Kidney (tissue), 14 donors: ENCODE results near the gene TTYH1. TPM values are rescaled to one million over a fixed set of nuclear protein-coding genes. Genes with fewer than 3 reads are reported as not detected.
A peak's percentile ranks its signal among the peaks of the same experiment; 100 is the strongest.

Experiments
- DNase-seq, 5 donors: peaks; one replicate each; pipeline ENCODE4 v3.0.0-alpha.2; 2013 to 2020
- FAIRE-seq: peaks from 2 replicates; lab custom pipeline; 2012; peaks lifted over from hg19 to GRCh38; lab: Jason Lieb, UNC
- H3K27ac ChIP-seq, 2 donors: one replicate each; pipeline ENCODE4 v1.7.0; 2013; ENCODE audit warnings: low read depth in 2 of 2, low read length in 2 of 2, inconsistent platforms in 1 of 2
- H3K27me3 ChIP-seq: one replicate; pipeline ENCODE4 v1.7.1; 2013; ENCODE audit warnings: low read length, inconsistent platforms; ENCODE audit not compliant: control insufficient read depth, insufficient read depth
- H3K36me3 ChIP-seq, 3 donors: one replicate each; pipeline versions ENCODE4 v1.7.0 to v1.7.1; 2013; ENCODE audit warnings: low read length in 3 of 3, control low read depth in 1 of 3, inconsistent platforms in 1 of 3; ENCODE audit not compliant: insufficient read depth in 3 of 3, control insufficient read depth in 2 of 3
- H3K4me1 ChIP-seq, 3 donors: one replicate each; pipeline versions ENCODE4 v1.7.0 to v1.7.1; 2013; ENCODE audit warnings: low read length in 3 of 3, inconsistent platforms in 1 of 3, low read depth in 1 of 3; ENCODE audit not compliant: control insufficient read depth in 2 of 3, insufficient read depth in 2 of 3
- H3K4me3 ChIP-seq, 3 donors: one replicate each; pipeline versions ENCODE4 v1.7.0 to v1.8.1; 2013; ENCODE audit warnings: low read length in 3 of 3, control low read depth in 1 of 3, inconsistent platforms in 1 of 3
- H3K9ac ChIP-seq, 3 donors: one replicate each; pipeline versions ENCODE4 v1.7.0 to v1.7.1; 2013; ENCODE audit warnings: low read length in 3 of 3, control low read depth in 1 of 3, inconsistent platforms in 1 of 3
- H3K9me3 ChIP-seq, 3 donors: one replicate each; pipeline versions ENCODE4 v1.7.0 to v1.7.1; 2013; ENCODE audit warnings: low read length in 3 of 3, control low read depth in 1 of 3, inconsistent platforms in 1 of 3; ENCODE audit not compliant: control insufficient read depth in 2 of 3, insufficient read depth in 1 of 3
- CTCF ChIP-seq: IDR thresholded peaks from 3 replicates; pipeline ENCODE4 v1.5.1; 2012; ENCODE audit warnings: mild to moderate bottlenecking, moderate library complexity, borderline replicate concordance; ENCODE audit not compliant: insufficient read depth; ENCODE audit errors: extremely low read depth
- intact Hi-C: fragments of 100-400 bp; cut with DNase I; formaldehyde crosslinking; loops from one replicate; pipeline ENCODE4 v1.11.1; 2022
- polyA plus RNA-seq: library from polyadenylated mRNA; stranded (reverse); fragments of 350-450 nt; fragmentation: Illumina TruSeq; extraction: RNeasy Lipid Tissue Mini Kit (QIAGEN cat#74804); gene quantifications from one replicate; pipeline ENCODE4 v1.2.3, GENCODE V29; 2014; ENCODE audit warnings: low read depth, low replicate concordance; ENCODE audit not compliant: insufficient read depth
- total RNA-seq: library from RNA; stranded (reverse); fragmentation: NEBNext Ultra II Directional; extraction: Animal tissue kit (Norgen Biotek cat#: 25700); gene quantifications from one replicate; pipeline ENCODE4 v1.2.1, GENCODE V29; 2021
- donor health status: control.
- donor health status: control.
- donor health status: control.
- donor health status: control.
- donor health status: control.
- donor health status: DM: yes; HTN: yes; CAD: no.
- donor health status: Normal renal cell carcinoma (clear cell type).

Gene TTYH1
- total and polyA plus RNA-seq, 2 donors from 2014 or later = 1.5 to 1.9 TPM

GRCh38 chr19:54462047-54462654, 46.9 kb downstream of the TTYH1 start:
- peak overlapping the region; percentile 90 to 97 for H3K27ac ChIP-seq
- FAIRE-seq = no peak
- DNase-seq = peak in 2 of 5 donors; percentile 24 to 76
- H3K27me3 ChIP-seq = no peaks in the 10 kb centered on the region
- peaks cover 0 to 10% (median 5%) of the 10 kb centered on the region in 3 donors for H3K4me1 ChIP-seq
- H3K36me3 ChIP-seq = peaks cover 2 to 31% (median 25%) of the 10 kb centered on the region in 3 donors
- H3K4me3 ChIP-seq = peak overlapping the region in 1 of 3 donors; percentile 53
- H3K9me3 ChIP-seq = no peaks in the 10 kb centered on the region
- intact Hi-C loops = no loop called here
- H3K9ac ChIP-seq = no peak overlapping the region
- TF ChIP-seq CTCF = no peak

GRCh38 chr19:54462655-54463530, 47.6 kb downstream of the TTYH1 start:
- no peak for FAIRE-seq
- no peak for TF ChIP-seq CTCF
- DNase-seq = peak; percentile 47 to 92 (median 64)
- H3K9me3 ChIP-seq = no peaks in the 10 kb centered on the region
- no peaks in the 10 kb centered on the region for H3K27me3 ChIP-seq
- peaks cover 0 to 10% (median 5%) of the 10 kb centered on the region in 3 donors for H3K4me1 ChIP-seq
- peak overlapping the region; percentile 13 to 74 (median 53) for H3K4me3 ChIP-seq
- intact Hi-C loops = no loop called here
- peaks cover 2 to 26% (median 19%) of the 10 kb centered on the region in 3 donors for H3K36me3 ChIP-seq
- peak overlapping the region in 1 of 3 donors; percentile 46 for H3K9ac ChIP-seq
- peak overlapping the region; percentile 90 to 97 for H3K27ac ChIP-seq

GRCh38 chr19:54463531-54464043, 48.3 kb downstream of the TTYH1 start, which contains the start of gene LENG9:
Gene LENG9, minus strand, starts transcription at chr19:54463778. Its CDS starts 252 bp downstream, at chr19:54463526.
- TF ChIP-seq CTCF = no peak
- peak within 1 kb of the TSS; percentile 90 to 97 for H3K27ac ChIP-seq
- no peaks in the 10 kb centered on the region for H3K27me3 ChIP-seq
- intact Hi-C loops = no loop called here
- FAIRE-seq (peak; percentile 33), DNase-seq (peak; percentile 94 to 99 (median 98))
- peak within 1 kb of the TSS; percentile 53 to 74 (median 59) for H3K4me3 ChIP-seq
- H3K4me1 ChIP-seq = peaks cover 0 to 10% (median 5%) of the 10 kb centered on the region in 3 donors
- no peaks in the 10 kb centered on the region for H3K9me3 ChIP-seq
- peak within 1 kb of the TSS in 2 of 3 donors; percentile 10 to 61 for H3K9ac ChIP-seq
- peaks cover 0 to 19% (median 12%) of the 10 kb centered on the region in 3 donors for H3K36me3 ChIP-seq
